ENCODE results near the gene SLC25A6.
"Not testable (repeated sequence)": the region's sequence is repeated elsewhere in the genome, so short reads cannot be mapped to it uniquely, and the experiment has no call there.

The SLC25A6 gene

GRCh38 chrX:1389993-1390285 is 2.0 kb downstream of the SLC25A6 start:
- no peak for DNase-seq (ENCODE audit: low spot score)

- DNase-seq (ENCODE audit: low spot score), result no peak
Observed at GRCh38 chrX:1389181-1389992, 2.5 kb downstream of the SLC25A6 start.

- DNase-seq (ENCODE audit: low spot score), result no peak
Observed at GRCh38 chrX:1388651-1389050, 3.3 kb downstream of the SLC25A6 start.

GRCh38 chrX:1387141-1387776 is 4.7 kb downstream of the SLC25A6 start:
- no peak for DNase-seq (ENCODE audit: low spot score)

DNA sequence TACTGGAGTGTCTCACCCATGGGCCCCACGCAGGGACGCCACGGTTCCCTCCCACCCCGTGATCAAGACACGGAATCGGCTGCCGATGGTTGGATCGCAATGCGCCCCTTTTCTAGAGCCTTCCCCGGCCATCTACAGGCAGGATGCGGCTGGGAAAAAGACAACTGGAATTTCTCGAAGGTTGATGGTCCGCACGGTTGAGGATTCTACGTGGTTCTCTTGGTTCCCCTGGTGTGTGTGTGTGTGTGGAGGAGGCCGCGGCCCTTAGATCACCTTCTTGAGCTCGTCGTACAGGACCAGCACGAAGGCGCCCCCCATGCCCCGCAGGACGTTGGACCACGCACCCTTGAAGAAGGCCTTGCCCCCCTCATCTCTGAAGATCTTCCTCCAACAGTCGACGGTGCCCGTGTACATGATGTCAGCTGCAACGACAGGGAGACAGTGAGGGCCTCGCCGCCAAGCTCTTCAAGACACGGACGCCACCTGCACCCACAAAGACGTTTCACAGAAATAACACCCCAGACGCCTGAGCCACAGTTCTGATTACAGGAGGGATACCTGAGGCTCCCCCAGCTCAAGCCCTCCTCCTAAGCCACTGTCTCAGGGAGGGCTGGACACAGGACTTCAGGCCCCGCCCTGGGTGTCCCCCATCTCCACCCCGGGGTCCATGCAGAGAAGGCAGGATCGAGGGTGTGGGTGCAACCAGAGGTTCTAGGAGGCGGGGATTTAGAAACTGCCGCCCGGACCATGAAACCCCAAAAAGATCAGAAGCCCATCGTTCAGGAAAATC is 5.4 kb downstream of the SLC25A6 start:
- DNase-seq (ENCODE audit: low spot score), result no peak

- DNase-seq (ENCODE audit: low spot score), result no peak
Observed at GRCh38 chrX:1385253-1386223, 6.4 kb downstream of the SLC25A6 start.

- DNase-seq (ENCODE audit: low spot score), result no peak
Observed at GRCh38 chrX:1384658-1385252, 7.2 kb downstream of the SLC25A6 start.

- DNase-seq (ENCODE audit: low spot score), result no peak
Observed at GRCh38 chrX:1380672-1381233, 11.2 kb downstream of the SLC25A6 start.

GRCh38 chrX:1378306-1378759 is 13.6 kb downstream of the SLC25A6 start:
- DNase-seq (ENCODE audit: low spot score), result no peak

- DNase-seq (ENCODE audit: low spot score), result no peak
Observed at GRCh38 chrX:1368385-1368698, 23.6 kb downstream of the SLC25A6 start.

DNA sequence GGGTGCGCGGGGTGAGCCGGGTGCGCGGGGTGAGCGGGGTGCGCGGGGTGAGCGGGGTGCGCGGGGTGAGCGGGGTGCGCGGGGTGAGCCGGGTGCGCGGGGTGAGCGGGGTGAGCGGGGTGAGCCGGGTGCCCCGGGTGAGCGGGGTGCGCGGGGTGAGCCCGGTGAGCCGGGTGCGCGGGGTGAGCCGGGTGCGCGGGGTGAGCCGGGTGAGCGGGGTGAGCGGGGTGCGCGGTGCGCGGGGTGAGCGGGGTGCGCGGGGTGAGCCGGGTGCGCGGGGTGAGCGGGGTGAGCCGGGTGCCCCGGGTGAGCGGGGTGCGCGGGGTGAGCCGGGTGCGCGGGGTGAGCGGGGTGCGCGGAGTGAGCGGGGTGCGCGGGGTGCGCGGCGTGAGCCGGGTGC is 25.6 kb downstream of the SLC25A6 start:
- not testable (repeated sequence) for DNase-seq (ENCODE audit: low spot score)

DNA sequence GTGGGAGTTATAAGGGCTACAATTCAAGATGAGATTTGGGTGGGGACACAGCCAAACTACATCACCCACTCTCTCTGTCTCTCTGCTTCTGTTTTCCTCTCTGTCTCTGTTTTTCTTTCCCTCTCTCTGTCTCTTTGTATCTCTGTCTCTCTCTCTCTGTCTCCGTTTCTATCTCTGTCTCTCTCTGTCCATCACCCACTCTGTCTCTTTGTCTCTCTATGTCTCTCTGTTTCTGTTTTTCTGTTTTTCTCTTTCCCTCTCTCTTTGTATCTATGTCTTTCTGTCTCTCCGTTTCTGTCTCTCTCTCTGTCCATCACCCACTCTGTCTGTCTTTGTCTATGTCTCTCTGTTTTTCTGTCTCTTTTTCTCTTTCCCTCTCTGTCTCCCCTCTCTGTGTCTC is 30.0 kb downstream of the SLC25A6 start:
- no peak for DNase-seq (ENCODE audit: low spot score)

- no peak for DNase-seq (ENCODE audit: low spot score)
Observed at GRCh38 chrX:1361275-1361674, 30.6 kb downstream of the SLC25A6 start.

DNA sequence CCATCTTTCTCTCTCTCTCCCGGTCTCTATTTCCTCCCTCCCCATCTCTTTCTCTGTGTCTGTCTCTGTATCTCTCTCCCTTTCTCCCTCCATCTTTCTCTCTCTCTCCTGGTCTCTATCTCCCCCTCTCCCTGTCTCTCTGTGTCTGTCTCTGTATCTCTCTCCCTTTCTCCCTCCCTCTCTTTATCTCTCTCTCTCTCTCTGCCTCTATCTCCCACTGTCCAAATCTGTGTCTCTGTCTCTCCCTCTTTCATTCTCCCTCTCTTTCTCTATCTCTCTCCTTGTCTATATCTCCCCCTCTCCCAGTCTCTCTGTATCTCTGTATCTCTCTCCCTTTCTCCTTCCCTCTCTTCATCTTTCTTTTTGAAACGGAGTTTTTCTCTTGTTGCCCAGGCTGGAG is 31.7 kb downstream of the SLC25A6 start:
- no peak for DNase-seq (ENCODE audit: low spot score)

DNA sequence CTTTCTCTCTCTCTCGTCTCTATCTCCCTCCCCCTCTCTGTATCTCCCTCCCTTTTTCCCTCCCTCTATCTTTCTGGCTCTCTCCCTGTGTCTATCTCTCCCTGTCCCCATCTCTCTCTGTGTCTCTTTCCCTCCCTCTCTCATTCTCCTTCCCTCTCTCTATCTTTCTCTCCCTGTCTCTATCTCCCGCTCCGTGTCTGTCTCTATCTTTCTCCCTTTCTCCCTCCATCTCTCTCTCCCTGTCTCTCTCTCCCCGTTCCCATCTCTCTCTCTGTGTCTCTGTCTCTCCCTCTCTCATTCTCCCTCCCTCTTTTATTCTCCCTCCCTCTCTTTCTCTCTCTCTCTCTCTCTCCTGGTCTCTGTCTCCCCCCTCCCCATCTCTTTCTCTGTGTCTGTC is 32.4 kb downstream of the SLC25A6 start:
- DNase-seq (ENCODE audit: low spot score), result no peak

DNA sequence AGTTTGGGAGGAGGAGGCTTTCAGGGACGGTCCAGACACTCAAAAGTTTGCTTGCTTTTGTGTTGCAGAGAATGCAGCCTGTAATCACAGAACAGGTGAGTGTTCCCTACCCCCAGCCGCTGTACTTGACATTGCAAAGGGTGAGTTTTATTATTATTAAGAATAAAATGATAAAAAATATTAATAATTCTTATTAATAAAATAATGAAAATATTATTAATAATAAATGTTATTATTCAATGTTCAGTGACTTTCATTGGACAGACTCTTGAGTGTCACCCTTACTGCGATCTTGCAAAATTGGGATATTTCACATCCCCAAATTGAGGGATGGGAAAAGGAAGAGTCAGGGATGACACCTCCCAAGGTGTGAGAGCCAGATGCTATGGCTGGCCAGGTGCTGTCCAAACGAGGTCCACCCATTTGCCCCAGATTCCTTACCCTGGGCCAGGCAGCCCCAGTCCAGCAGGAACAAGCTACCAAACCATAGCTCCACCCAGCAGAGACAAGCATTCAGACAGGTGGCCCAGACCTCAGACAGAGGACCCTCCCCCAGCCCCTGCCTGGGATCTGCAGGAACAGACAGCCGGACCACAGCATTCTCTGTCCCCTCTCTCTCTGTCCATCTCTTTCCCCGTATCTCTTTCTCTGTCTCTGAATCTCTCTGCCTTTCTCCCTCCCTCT is 33.0 kb downstream of the SLC25A6 start:
- DNase-seq (ENCODE audit: low spot score), result no peak

DNA sequence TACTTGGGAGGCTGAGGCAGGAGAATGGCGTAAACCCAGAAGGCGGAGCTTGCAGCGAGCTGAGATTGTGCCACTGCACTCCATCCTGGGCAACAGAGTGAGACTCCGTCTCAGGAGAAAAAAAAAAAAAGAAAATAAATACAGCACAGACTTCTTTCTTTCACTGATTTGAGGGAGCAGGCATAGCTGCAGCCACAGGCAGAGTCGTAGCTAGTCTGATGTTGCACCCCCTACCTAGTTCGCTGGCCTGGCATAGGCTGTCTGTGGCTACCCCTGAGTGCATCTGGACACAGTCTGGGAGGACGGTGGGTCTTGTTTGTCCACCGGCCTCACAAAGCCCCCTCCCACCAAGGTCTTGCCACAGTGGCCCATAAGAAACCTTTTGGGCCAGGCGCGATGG is 33.9 kb downstream of the SLC25A6 start:
- no peak for DNase-seq (ENCODE audit: low spot score)

- no peak for DNase-seq (ENCODE audit: low spot score)
Observed at GRCh38 chrX:1355131-1356046, 36.5 kb downstream of the SLC25A6 start.
